NCI-H1092 (cell line): ENCODE results near the gene SKA1.
"Not testable (repeated sequence)": the region's sequence is repeated elsewhere in the genome, so short reads cannot be mapped to it uniquely, and the experiment has no call there.

ENCODE experiments used
- DNase-seq: peaks from one replicate; lab custom pipeline; 2025; lab: John Stamatoyannopoulos, UW

The SKA1 gene

DNA sequence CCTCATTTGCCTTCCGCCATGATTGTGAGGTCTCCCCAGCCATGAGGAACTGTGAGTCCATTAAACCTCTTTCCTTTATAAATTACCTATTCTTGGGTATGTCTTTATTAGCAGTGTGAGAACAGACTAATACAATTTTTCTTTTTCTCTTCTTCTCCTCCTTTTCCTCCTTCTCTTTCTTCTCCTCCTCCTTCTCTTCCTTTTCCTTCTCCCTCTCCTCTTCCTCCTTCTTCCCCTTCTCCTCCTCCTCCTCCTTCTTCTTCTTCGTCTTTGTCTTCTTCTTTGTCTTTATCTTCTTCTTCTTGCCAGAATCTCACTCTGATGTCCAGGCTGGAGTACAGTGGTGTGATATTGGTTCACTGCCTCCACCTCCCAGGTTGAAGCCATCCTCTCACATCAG lies 20.2 kb downstream of the SKA1 start:
- no peak for DNase-seq

DNA sequence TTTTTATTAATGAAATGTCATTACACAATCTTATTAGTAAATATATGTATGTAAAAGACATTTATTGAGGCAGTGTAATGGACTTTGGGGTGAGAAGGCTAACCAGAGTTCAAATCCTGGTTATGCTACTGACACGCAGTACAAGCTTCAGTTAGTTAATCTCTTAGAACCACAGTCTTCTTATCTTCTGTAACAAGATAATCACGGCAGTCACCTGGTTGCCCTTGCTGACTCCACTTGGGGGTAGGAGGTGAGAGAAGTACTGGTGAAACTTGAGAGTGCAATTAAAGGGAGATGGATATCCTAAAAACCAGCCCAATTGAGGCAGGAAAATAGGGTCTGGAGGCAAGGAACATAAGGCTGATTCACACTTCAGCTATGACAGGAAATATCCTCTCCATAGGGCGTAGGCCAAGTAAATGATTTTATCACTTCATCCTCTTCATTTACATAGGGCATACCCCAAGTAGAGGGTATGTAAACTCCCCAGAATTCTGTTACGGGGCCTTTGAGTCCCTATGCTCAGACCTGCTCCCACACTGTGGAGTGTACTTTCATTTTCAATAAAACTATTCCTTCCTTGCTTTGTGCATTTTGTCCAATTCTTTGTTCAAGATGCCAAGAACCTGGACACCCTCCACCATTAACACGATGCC lies 21.3 kb downstream of the SKA1 start:
- DNase-seq, result no peak

GRCh38 chr18:50397023-50397422 lies 22.2 kb downstream of the SKA1 start:
- no peak for DNase-seq

DNA sequence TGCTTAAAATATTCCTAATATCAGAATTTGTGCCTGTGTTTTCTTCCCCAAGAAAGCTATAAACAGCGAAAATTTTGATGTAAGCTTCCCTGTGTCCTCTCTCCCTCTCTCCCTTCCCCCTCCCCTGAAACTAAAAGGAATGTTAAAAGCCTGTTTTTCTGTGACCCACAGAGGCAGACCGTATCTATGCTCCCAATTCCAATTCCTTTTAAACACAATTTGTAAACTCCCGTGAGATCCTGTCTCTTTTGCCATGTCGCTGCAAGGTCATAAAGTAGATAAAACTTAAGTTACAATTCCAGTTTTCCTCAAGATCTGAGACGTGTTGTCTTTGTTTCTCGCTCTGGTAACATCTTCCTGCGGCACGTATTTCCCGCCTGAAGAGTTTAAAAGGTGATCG lies 23.3 kb downstream of the SKA1 start:
- DNase-seq, result no peak

DNA sequence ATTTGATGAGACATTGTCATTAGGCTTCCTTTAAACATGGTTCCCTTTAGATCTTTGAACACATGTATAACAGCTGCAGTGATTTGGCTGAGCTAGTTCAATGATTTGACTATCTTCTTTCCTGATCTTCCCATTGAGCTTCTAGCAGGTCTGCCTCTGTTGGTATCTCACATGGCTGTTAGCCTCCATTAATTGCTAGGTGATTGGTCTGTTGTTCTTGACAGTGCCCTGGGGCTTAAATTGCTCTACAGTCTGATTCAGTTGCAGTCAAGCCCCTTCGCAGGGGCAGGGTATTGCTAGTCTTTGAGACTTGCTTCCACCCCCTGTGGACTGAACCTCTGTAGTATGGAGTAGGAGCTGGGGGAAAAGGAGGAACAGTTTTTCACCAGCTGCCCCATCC lies 24.1 kb downstream of the SKA1 start:
- DNase-seq, result no peak

- DNase-seq, result no peak
Measured at GRCh38 chr18:50399582-50399981, 24.7 kb downstream of the SKA1 start.

DNA sequence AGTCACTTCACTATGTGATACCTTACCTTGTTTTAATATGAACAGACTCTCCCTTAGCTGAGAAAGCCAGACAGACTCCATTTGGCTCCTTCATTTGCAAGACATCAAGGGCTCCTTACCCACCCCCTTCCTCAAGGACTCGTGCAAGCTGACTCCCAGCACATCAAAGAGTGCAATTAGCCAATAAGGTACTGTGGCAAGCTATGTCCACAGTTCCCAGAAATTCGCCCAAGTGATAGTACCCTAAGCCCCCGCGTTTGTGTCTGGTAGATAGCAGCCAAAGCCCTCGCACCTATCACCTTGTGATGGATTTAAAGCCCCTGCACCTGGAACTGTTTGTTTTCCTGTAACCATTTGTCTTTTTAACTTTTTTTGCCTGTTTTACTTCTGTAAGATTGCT lies 25.6 kb downstream of the SKA1 start:
- DNase-seq, result not testable (repeated sequence)

- no peak for DNase-seq
Measured at GRCh38 chr18:50401295-50401694, 26.4 kb downstream of the SKA1 start.

DNA sequence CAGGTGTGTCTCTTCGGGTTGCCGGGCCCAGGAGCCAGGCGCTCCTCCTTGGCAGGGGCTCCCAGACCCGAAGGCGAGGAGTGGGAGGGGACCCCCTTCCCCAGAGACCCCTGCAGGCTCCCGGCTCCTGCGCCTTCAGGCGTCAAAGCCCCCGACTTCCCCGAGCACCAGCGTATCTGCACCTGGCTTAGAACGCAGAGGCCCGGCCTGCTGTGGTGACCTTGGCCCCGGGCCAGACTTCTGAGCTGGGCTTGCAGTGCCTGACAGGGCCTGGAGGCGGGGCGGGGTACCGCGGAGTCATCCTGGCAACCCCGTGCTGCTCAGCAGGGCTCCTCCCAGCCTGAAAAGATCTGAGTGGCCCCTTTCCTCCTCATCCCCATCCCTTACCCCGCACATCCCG lies 27.0 kb downstream of the SKA1 start:
- peak; percentile 71 for DNase-seq

GRCh38 chr18:50404752-50405581 lies 30.1 kb downstream of the SKA1 start:
- DNase-seq, result not testable (repeated sequence)

GRCh38 chr18:50405582-50406271 lies 30.9 kb downstream of the SKA1 start:
- DNase-seq, result peak; percentile 61

DNA sequence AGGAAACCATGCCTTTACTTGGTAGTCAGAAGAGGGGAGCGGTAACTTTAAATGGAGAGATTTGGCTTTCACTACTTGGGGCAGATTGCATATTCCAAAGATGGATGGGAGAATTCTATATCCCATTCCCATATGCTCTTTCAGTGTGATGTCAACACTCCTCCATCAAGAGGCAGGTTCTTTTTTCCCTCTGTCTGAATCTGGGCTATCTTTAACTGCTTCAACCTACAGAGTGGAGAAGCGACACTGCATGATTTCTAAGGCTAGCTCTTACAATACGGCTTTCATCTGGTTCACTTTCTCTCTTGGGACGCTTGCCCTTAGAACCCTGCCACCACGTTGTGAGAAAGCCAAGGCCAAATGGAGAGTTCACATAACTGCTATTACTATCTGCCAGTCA lies 34.4 kb downstream of the SKA1 start:
- no peak for DNase-seq

DNA sequence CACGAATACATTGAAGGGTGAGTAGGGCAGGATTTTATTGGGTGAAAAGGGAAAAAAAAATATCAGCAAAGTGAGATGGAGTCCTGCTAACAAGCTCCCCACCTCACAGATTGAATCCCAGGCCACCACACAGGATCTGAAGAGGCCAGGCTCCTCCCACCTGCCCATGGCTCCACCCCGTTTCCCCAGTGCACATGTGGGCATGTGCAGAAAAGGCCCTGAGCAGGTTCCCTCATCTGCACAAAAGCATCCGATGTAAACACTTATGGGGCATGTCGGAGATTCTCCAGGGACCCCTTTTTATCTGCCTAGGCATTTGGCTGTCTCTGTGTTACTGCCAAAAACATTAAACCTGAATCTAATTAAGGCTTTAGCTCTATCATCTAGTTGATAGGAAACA lies 35.2 kb downstream of the SKA1 start:
- no peak for DNase-seq

GRCh38 chr18:50410894-50411293 lies 36.0 kb downstream of the SKA1 start:
- DNase-seq, result no peak

GRCh38 chr18:50416832-50417231 lies 42.0 kb downstream of the SKA1 start:
- DNase-seq, result not testable (repeated sequence)

- DNase-seq, result not testable (repeated sequence)
Measured at GRCh38 chr18:50417705-50418104, 42.9 kb downstream of the SKA1 start.

DNA sequence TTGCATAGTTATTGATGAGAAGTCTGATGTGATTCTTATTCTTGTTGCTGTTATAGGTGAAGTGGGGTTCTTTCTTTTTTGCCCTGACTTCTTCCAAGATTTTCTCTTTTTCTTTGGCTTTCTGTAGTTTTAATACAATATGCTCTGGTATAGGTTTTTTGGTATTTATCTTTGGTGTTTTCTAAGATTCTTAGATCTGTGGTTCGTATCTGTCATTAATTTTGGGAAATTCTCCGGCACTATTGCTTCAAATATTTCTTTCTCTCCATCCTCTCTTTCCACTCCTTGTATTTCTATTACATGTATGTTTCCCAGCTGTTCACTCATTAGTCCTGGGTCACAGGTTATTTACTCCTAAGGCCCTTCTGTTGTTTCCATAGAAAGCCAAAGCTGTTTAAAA lies 43.8 kb downstream of the SKA1 start:
- no peak for DNase-seq

DNA sequence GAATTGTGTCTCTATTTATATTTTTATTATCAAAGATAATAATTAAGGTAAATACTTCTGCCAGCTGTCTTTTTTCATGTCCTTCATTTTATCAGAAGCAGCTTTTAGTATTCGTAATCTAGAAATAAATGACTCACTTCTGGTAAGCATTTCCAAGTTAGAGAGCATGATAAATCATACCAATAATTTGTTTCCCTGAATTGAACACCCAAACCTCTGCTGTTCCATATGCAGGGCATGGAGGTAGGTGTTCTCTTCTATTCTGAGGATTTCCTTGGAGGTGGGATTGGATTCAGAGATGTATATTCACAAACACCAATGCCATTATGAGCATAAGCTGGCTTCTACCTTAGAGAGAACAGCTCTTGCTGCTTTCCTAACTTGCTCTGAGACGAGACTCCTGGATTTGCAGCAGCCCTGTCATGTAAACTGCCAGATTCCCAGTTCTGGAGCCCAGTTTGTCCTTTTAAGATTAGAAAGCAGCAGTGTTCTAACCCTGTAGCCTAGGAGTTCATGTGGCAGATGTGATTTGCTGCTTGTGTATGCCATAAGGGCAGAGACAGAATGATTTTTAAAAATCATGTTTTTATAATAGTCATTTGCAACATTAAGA lies 47.5 kb downstream of the SKA1 start:
- DNase-seq, result no peak

GRCh38 chr18:50424877-50425690 lies 50.2 kb downstream of the SKA1 start:
- DNase-seq, result no peak

- DNase-seq, result no peak
Measured at GRCh38 chr18:50427896-50428295, 53.0 kb downstream of the SKA1 start.

GRCh38 chr18:50428531-50429206 lies 53.8 kb downstream of the SKA1 start:
- no peak for DNase-seq
